GM10266 (cell line): ENCODE measurements around the gene TMPRSS7.

Experiments used
- DNase-seq: peaks from one replicate; pipeline ENCODE4 v3.0.0; 2012; ENCODE audit errors: extremely low spot score
- CTCF ChIP-seq: IDR thresholded peaks from 2 replicates; pipeline ENCODE4 v1.5.1; 2012; ENCODE audit warnings: mild to moderate bottlenecking, low read depth; ENCODE audit not compliant: control insufficient read depth, insufficient read depth; ENCODE audit errors: missing control alignments

Gene TMPRSS7

DNA sequence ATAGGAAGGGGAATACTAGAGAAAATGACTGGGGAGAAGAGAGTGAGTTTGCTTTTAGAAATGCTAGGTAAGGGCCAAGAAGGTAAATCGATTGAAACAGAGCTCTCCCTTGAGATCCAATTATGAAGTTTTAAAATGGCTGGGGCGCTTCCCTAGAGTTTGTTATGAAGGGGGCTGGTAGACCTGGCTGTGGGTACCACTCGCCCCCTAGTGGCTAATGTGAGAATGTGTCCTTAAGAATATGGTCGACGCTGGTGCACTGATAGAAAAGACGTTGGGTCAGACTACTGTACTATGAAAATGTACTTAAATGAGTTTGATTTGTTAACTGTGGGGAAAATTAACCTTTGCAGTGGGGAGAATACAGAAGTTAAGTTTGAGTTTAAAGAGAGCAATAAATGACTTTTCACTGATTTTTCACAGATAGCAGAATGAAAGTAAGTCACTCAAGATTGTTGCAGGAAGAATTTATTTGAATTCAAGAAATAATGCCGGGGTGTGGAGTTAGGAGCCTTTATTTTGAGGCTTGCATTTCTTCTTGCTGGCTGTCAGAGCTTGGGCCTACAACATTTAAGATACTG is 9.2 kb downstream of the TMPRSS7 start:
- DNase-seq, result peak; percentile 63
- TF ChIP-seq CTCF, result peak; percentile 84

DNA sequence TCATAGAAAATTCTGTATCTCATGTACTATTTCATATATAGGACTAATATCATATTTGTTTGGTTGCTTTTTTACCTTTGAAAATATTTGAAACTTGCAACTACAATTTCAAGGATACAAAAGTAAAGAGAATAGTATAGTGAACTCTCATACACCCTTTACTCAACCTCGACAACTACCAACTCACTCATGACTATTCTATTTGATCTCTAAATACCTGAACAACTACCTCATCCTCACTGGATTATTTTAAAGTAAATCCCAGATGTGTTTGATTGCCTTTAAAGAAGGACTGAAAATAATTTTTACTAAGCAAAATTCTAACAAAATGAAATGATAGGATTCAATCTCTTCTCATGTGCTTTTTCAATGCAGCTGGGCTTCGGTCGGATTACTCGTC is 12.1 kb downstream of the TMPRSS7 start:
- no peak for DNase-seq
- TF ChIP-seq CTCF, result no peak

GRCh38 chr3:112047264-112047663 is 12.7 kb downstream of the TMPRSS7 start:
- no peak for TF ChIP-seq CTCF
- no peak for DNase-seq

DNA sequence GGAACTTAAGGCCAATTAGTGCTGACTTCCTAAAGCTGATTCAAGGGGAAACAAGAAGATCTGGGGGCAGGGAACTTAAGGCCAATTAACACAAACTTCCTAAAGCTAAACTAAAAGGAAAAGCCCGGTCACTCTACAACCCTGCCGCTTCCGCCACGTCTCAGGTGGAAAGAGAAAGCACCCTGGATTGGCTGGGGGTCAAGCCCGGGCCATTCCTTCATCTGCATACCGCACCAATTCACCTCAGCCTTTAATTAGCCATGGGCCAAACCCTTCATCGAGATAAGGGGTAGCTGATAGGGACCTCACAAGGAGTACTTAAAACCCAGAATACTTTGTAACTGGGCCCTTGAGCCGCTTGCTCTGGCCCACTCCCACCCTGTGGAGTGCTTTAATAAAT is 14.4 kb downstream of the TMPRSS7 start:
- TF ChIP-seq CTCF, result no peak
- DNase-seq, result no peak

DNA sequence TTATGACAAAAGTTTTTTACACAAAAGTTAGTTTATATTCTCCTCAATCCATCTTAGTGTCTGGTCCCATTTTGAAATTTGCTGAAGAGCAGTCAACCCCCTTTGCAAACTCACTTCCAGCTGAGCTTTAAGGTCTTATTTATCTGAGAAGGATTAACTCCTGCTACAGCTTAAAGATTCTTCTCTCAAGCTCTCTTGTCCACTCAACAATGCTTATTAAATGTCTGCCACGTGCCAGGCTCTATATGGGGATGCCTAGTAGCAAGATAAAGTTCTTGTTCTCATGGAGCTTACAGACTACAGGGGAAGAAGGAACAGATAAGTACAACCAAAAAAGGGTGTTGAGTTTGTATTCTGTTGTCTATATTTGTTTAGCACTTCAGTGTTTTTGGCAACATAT is 18.7 kb downstream of the TMPRSS7 start:
- DNase-seq, result no peak
- no peak for TF ChIP-seq CTCF

DNA sequence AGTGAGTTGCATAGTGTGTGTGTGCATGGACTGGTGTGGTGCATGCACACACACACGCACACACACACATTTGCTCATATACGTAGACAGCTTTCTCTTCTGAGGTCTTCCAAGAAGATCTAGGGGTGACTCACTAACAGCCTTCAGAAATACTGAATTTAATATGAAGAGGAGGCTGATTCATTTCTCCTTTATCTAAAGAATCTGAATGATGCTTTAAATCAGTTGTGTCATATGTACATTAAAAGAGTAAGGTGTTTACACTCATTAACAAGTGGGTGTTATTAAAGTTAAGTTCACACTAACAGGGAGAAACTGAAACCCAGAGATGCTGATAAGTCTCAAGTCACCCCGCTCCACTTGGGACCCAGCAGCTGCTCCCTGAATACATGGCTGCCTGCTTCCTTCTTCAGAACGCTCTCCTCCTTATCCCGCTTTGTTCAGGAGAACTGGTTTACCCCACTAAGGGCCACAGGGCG is 22.0 kb downstream of the TMPRSS7 start:
- TF ChIP-seq CTCF, result no peak
- no peak for DNase-seq

DNA sequence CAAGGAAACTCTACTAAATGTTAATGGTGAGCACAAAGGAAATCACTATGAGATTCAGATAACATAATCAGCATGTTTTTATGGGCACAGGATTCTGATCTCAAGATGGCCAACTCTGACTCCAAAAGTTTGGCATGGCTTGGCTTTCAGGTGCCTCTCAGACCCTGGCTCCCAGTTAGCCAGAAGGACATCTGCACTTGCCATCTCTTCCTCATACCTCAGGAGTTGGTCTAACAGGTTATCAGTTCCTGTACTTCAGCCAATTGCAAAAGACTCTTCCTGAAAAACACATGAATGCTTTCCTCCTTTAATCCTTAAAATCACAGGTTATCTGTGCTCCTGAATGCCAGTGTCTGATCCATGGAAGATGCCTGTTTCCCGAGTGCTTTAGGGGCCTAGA is 25.0 kb downstream of the TMPRSS7 start:
- DNase-seq, result no peak
- TF ChIP-seq CTCF, result no peak
